Stimulated activated CD8-positive, alpha-beta memory T cell treated with anti-CD3 and anti-CD28 coated beads, Interleukin-15, amount 100 ng/mL, for 24 hours (primary cell): ENCODE measurements around the gene RAD18.

Experiments
- DNase-seq: peaks from one replicate; pipeline ENCODE4 v3.0.0-alpha.2; 2020; ENCODE audit warnings: low read depth

The RAD18 gene

GRCh38 chr3:8864402-8865350 lies 98.6 kb downstream of the RAD18 start:
- DNase-seq = no peak

GRCh38 chr3:8863891-8864290 lies 99.4 kb downstream of the RAD18 start:
- DNase-seq = no peak

- no peak for DNase-seq
These were observed 105.4 kb downstream of the RAD18 start for GRCh38 chr3:8857720-8858367.

GRCh38 chr3:8856721-8857120 lies 106.6 kb downstream of the RAD18 start:
- DNase-seq = no peak

- DNase-seq = no peak
These were observed 107.2 kb downstream of the RAD18 start for GRCh38 chr3:8856071-8856470.

- no peak for DNase-seq
These were observed 108.6 kb downstream of the RAD18 start for GRCh38 chr3:8854656-8855055.

- DNase-seq = no peak
These were observed 110.2 kb downstream of the RAD18 start for GRCh38 chr3:8853081-8853480.

GRCh38 chr3:8852511-8852910 lies 110.8 kb downstream of the RAD18 start:
- no peak for DNase-seq

GRCh38 chr3:8851703-8852102 lies 111.6 kb downstream of the RAD18 start:
- DNase-seq = no peak

GRCh38 chr3:8848696-8849131 lies 114.6 kb downstream of the RAD18 start:
- DNase-seq = no peak

- no peak for DNase-seq
These were observed 116.0 kb downstream of the RAD18 start for GRCh38 chr3:8847317-8847716.

GRCh38 chr3:8846176-8846575 lies 117.1 kb downstream of the RAD18 start:
- no peak for DNase-seq

- DNase-seq = no peak
These were observed 117.6 kb downstream of the RAD18 start for GRCh38 chr3:8845641-8846040.

- no peak for DNase-seq
These were observed 119.9 kb downstream of the RAD18 start for GRCh38 chr3:8843347-8843746.

- DNase-seq = no peak
These were observed 121.0 kb downstream of the RAD18 start for GRCh38 chr3:8842293-8842692.

- no peak for DNase-seq
These were observed 121.8 kb downstream of the RAD18 start for GRCh38 chr3:8841472-8841871.

GRCh38 chr3:8840556-8840955 lies 122.7 kb downstream of the RAD18 start:
- DNase-seq = no peak

GRCh38 chr3:8839607-8840325 lies 123.5 kb downstream of the RAD18 start:
- DNase-seq = no peak

- no peak for DNase-seq
These were observed 124.4 kb downstream of the RAD18 start for GRCh38 chr3:8838765-8839423.

- DNase-seq = no peak
These were observed 125.0 kb downstream of the RAD18 start for GRCh38 chr3:8838234-8838633.

GRCh38 chr3:8837162-8837561 lies 126.1 kb downstream of the RAD18 start:
- DNase-seq = no peak

- DNase-seq = no peak
These were observed 127.2 kb downstream of the RAD18 start for GRCh38 chr3:8836096-8836495.
